Tibial nerve (tissue), 3 donors: ENCODE results near the gene ANKS1A.

Source experiments
- POLR2A ChIP-seq, 2 donors: fragments of 450-650 bp; IDR thresholded peaks; one replicate each; pipeline ENCODE4 v1.6.1; 2017; ENCODE audit warnings: antibody characterized with exemption in 2 of 2, mild to moderate bottlenecking in 2 of 2, moderate library complexity in 2 of 2
- TF ChIP-seq, protein P1 (sequence below), 5 experiments: fragments of 200-600 bp in 3 of 5; fragments of 450-650 bp in 2 of 5; sonication (generic) in 3 of 5; IDR thresholded peaks; one replicate each; pipeline ENCODE4 v1.5.1; 2016 to 2019; ENCODE audit warnings: antibody characterized with exemption in 5 of 5, mild to moderate bottlenecking in 3 of 5, moderate library complexity in 2 of 5

- TF ChIP-seq, protein P1, sequence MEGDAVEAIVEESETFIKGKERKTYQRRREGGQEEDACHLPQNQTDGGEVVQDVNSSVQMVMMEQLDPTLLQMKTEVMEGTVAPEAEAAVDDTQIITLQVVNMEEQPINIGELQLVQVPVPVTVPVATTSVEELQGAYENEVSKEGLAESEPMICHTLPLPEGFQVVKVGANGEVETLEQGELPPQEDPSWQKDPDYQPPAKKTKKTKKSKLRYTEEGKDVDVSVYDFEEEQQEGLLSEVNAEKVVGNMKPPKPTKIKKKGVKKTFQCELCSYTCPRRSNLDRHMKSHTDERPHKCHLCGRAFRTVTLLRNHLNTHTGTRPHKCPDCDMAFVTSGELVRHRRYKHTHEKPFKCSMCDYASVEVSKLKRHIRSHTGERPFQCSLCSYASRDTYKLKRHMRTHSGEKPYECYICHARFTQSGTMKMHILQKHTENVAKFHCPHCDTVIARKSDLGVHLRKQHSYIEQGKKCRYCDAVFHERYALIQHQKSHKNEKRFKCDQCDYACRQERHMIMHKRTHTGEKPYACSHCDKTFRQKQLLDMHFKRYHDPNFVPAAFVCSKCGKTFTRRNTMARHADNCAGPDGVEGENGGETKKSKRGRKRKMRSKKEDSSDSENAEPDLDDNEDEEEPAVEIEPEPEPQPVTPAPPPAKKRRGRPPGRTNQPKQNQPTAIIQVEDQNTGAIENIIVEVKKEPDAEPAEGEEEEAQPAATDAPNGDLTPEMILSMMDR (IDR thresholded peaks at IDR 0.05): no peak
- TF ChIP-seq POLR2A (IDR thresholded peaks at IDR 0.05): no peak
These were observed 151.3 kb downstream of the ANKS1A start for GRCh38 chr6:35040398-35040797.
